Liver (tissue), 9 donors: ENCODE measurements around the gene RGL1. TPM values are rescaled to one million over a fixed set of nuclear protein-coding genes. Genes with fewer than 3 reads are reported as not detected.

Experiments used
- DNase-seq: peaks from one replicate; pipeline ENCODE4 v3.0.0-alpha.2; 2017; ENCODE audit warnings: low spot score
- H3K27ac ChIP-seq, 2 donors: one replicate each; pipeline ENCODE4 v1.7.0; 2013; ENCODE audit warnings: inconsistent platforms in 2 of 2, low read length in 2 of 2, control low read depth in 1 of 2, low read depth in 1 of 2, mild to moderate bottlenecking in 1 of 2
- H3K27me3 ChIP-seq, 4 donors: one replicate each; pipeline versions ENCODE4 v1.6.1 to v1.7.0; 2013; ENCODE audit warnings: low read length in 3 of 4, inconsistent platforms in 1 of 4, mild to moderate bottlenecking in 1 of 4, moderate library complexity in 1 of 4; ENCODE audit not compliant: control insufficient read depth in 4 of 4, insufficient read depth in 4 of 4
- H3K36me3 ChIP-seq, 4 donors: one replicate each; pipeline versions ENCODE4 v1.6.1 to v1.7.0; 2013; ENCODE audit warnings: low read length in 3 of 4, mild to moderate bottlenecking in 3 of 4, low read depth in 1 of 4, moderate library complexity in 1 of 4; ENCODE audit not compliant: control insufficient read depth in 4 of 4, insufficient read depth in 3 of 4
- H3K4me1 ChIP-seq, 4 donors: one replicate each; pipeline versions ENCODE4 v1.6.1 to v1.7.0; 2013; ENCODE audit warnings: low read length in 3 of 4, mild to moderate bottlenecking in 3 of 4, moderate library complexity in 1 of 4; ENCODE audit not compliant: control insufficient read depth in 4 of 4, insufficient read depth in 4 of 4
- H3K4me3 ChIP-seq, 3 donors: one replicate each; pipeline versions ENCODE4 v1.6.1 to v1.7.0; 2013; ENCODE audit warnings: low read length in 3 of 3, control low read depth in 1 of 3, low read depth in 1 of 3, mild to moderate bottlenecking in 1 of 3
- H3K9ac ChIP-seq, 2 donors: one replicate each; pipeline ENCODE4 v1.7.0; 2013; ENCODE audit warnings: low read length in 2 of 2, mild to moderate bottlenecking in 2 of 2, moderate library complexity in 2 of 2, control low read depth in 1 of 2, low read depth in 1 of 2
- H3K9me3 ChIP-seq, 4 donors: one replicate each; pipeline versions ENCODE4 v1.6.1 to v1.7.0; 2013; ENCODE audit warnings: low read length in 3 of 4; ENCODE audit not compliant: control insufficient read depth in 4 of 4
- ATF3 ChIP-seq: IDR thresholded peaks from 2 replicates; pipeline ENCODE4 v1.6.1; 2016; ENCODE audit warnings: antibody characterized with exemption
- CTCF ChIP-seq: fragments of 150-350 bp; IDR thresholded peaks from 2 replicates; pipeline ENCODE4 v1.5.1; 2017; ENCODE audit warnings: improper control_type of control experiment, low read depth, low read length; ENCODE audit not compliant: missing input control
- EGR1 ChIP-seq, 2 donors: IDR thresholded peaks; 2 replicates each; pipeline ENCODE4 v1.6.1; 2016 to 2018; ENCODE audit warnings: antibody characterized with exemption in 2 of 2, low read depth in 2 of 2
- FOXA1 ChIP-seq: IDR thresholded peaks from 2 replicates; pipeline ENCODE4 v1.6.1; 2016; ENCODE audit warnings: antibody characterized with exemption
- GABPA ChIP-seq, 2 donors: IDR thresholded peaks in 1 of 2; conservative IDR thresholded peaks in 1 of 2; 2 replicates each; pipeline ENCODE4 v1.6.1; 2016; ENCODE audit warnings: antibody characterized with exemption in 2 of 2, mild to moderate bottlenecking in 1 of 2, moderate library complexity in 1 of 2
- HNF4A ChIP-seq, 2 donors: conservative IDR thresholded peaks; 2 replicates each; pipeline ENCODE4 v1.6.1; 2016; ENCODE audit warnings: antibody characterized with exemption in 2 of 2, mild to moderate bottlenecking in 2 of 2
- HNF4G ChIP-seq: IDR thresholded peaks from 2 replicates; pipeline ENCODE4 v1.6.1; 2016; ENCODE audit warnings: antibody characterized with exemption
- JUND ChIP-seq, 2 donors: IDR thresholded peaks; 2 replicates each; pipeline ENCODE4 v1.6.1; 2016; ENCODE audit warnings: antibody characterized with exemption in 2 of 2
- MAX ChIP-seq: IDR thresholded peaks from 2 replicates; pipeline ENCODE4 v1.6.1; 2016; ENCODE audit warnings: antibody characterized with exemption
- NR2F2 ChIP-seq: IDR thresholded peaks from 2 replicates; pipeline ENCODE4 v1.6.1; 2016; ENCODE audit warnings: antibody characterized with exemption
- RAD21 ChIP-seq, 2 donors: IDR thresholded peaks; 2 replicates each; pipeline ENCODE4 v1.6.1; 2016; ENCODE audit warnings: antibody characterized with exemption in 2 of 2, mild to moderate bottlenecking in 2 of 2
- REST ChIP-seq: IDR thresholded peaks from 2 replicates; pipeline ENCODE4 v1.6.1; 2016; ENCODE audit warnings: antibody characterized with exemption, mild to moderate bottlenecking
- RXRA ChIP-seq, 2 donors: IDR thresholded peaks; 2 replicates each; pipeline ENCODE4 v1.6.1; 2017 to 2018; ENCODE audit warnings: antibody characterized with exemption in 2 of 2, mild to moderate bottlenecking in 1 of 2
- SP1 ChIP-seq: IDR thresholded peaks from 2 replicates; pipeline ENCODE4 v1.6.1; 2018; ENCODE audit warnings: antibody characterized with exemption, mild to moderate bottlenecking
- TAF1 ChIP-seq: conservative IDR thresholded peaks from 2 replicates; pipeline ENCODE4 v1.6.1; 2016; ENCODE audit warnings: antibody characterized with exemption, mild to moderate bottlenecking
- YY1 ChIP-seq: IDR thresholded peaks from 2 replicates; pipeline ENCODE4 v1.6.1; 2016; ENCODE audit warnings: antibody characterized with exemption, mild to moderate bottlenecking
- ZBTB33 ChIP-seq: IDR thresholded peaks from 2 replicates; pipeline ENCODE4 v1.6.1; 2016; ENCODE audit warnings: antibody characterized with exemption
- WGBS: extraction: QIAGEN DNeasy Blood & Tissue Kit; methylation state at CpG from one replicate; pipeline ENCODE4 v1.1.7; 2013; 5-methylcytosine and 5-hydroxymethylcytosine counted together
- polyA plus RNA-seq, 2 donors: library from polyadenylated mRNA; stranded (reverse) in 1 of 2; unstranded in 1 of 2; fragments of 200-250 nt in 1 of 2; fragments of >200 nt in 1 of 2; fragmentation: Nextera tagmentation in 1 of 2; extraction: Ambion mirVana in 1 of 2; gene quantifications; one replicate each; pipeline versions ENCODE4 v1.2.1 to v1.2.3, GENCODE V29; 2013 to 2015
- total RNA-seq, 2 donors: library from RNA; depleted of rRNA; stranded (reverse); fragments of >200 nt; gene quantifications; one replicate each; pipeline ENCODE4 v1.2.3, GENCODE V29; 2014
- donor health status: healthy.
- donor health status: healthy.
- donor health status: healthy.
- donor health status: healthy.
- donor health status: healthy.

The RGL1 gene
- total and polyA plus RNA-seq, 4 donors: 3.9 to 15.3 (median 8.9) TPM

GRCh38 chr1:183970516-183971300, 165.8 kb downstream of the RGL1 start:
- H3K27me3 ChIP-seq: no peaks in the 10 kb centered on the region
- 65% methylated on average over 4 of the region's 4 CpGs for WGBS
- no peak for DNase-seq
- no peak overlapping the region for H3K4me3 ChIP-seq
- no peaks in the 10 kb centered on the region for H3K4me1 ChIP-seq
- no peak overlapping the region for H3K27ac ChIP-seq
- H3K9ac ChIP-seq: no peak overlapping the region
- H3K36me3 ChIP-seq: no peaks in the 10 kb centered on the region
- TF ChIP-seq FOXA1: no peak
- no peaks in the 10 kb centered on the region for H3K9me3 ChIP-seq

GRCh38 chr1:183975651-183976050, 170.7 kb downstream of the RGL1 start:
- 92% methylated on average over 3 of the region's 3 CpGs for WGBS
- no peaks in the 10 kb centered on the region for H3K9me3 ChIP-seq
- no peak overlapping the region for H3K27ac ChIP-seq
- H3K27me3 ChIP-seq: no peaks in the 10 kb centered on the region
- TF ChIP-seq ATF3 (no peak), CTCF (no peak)
- no peak overlapping the region for H3K9ac ChIP-seq
- DNase-seq: no peak
- H3K36me3 ChIP-seq: no peaks in the 10 kb centered on the region
- H3K4me3 ChIP-seq: no peak overlapping the region
- H3K4me1 ChIP-seq: no peaks in the 10 kb centered on the region

GRCh38 chr1:183977717-183978116, 172.8 kb downstream of the RGL1 start:
- no peak for DNase-seq

More at GRCh38 chr1:183977717-183978116, 172.8 kb downstream of the RGL1 start:
- Histone ChIP-seq H3K9ac (no peak overlapping the region), H3K4me3 (no peak overlapping the region), H3K4me1 (no peaks in the 10 kb centered on the region), H3K36me3 (no peaks in the 10 kb centered on the region), H3K27me3 (no peaks in the 10 kb centered on the region), H3K9me3 (no peaks in the 10 kb centered on the region), H3K27ac (no peak overlapping the region)
- whole genome bisulfite sequencing: 72% methylated on average over 2 of the region's 2 CpGs
- TF ChIP-seq FOXA1: no peak
- TF ChIP-seq SP1: no peak
- TF ChIP-seq HNF4A (conservative IDR thresholded peaks at IDR 0.05): no peak
- no peak for TF ChIP-seq NR2F2
- TF ChIP-seq GABPA (IDR thresholded peaks at IDR 0.05 in 1 of 2, conservative IDR thresholded peaks at IDR 0.05 in 1 of 2): no peak
- TF ChIP-seq HNF4G: no peak
- TF ChIP-seq REST: no peak
- no peak for TF ChIP-seq CTCF
- TF ChIP-seq ATF3: no peak
- TF ChIP-seq RXRA (IDR thresholded peaks at IDR 0.05): no peak
- no peak for TF ChIP-seq EGR1 (IDR thresholded peaks at IDR 0.05; ENCODE audit: low read depth in 2 of 2)
- TF ChIP-seq TAF1: no peak
- TF ChIP-seq JUND (IDR thresholded peaks at IDR 0.05): no peak
- TF ChIP-seq RAD21 (IDR thresholded peaks at IDR 0.05): no peak
- no peak for TF ChIP-seq ZBTB33
- no peak for TF ChIP-seq MAX
- no peak for TF ChIP-seq YY1
